HepG2 (cell line): ENCODE measurements around the gene ADARB1.

Experiments used
- ZNF777 ChIP-seq: sonication (generic); formaldehyde crosslinking; IDR thresholded peaks from 2 replicates; pipeline ENCODE4 v1.4.0; 2020; ENCODE audit warnings: missing genetic modification reagents
- ZNF782 ChIP-seq: sonication (generic); formaldehyde crosslinking; IDR thresholded peaks from 2 replicates; pipeline ENCODE4 v1.4.0; 2020; ENCODE audit warnings: missing genetic modification reagents, mild to moderate bottlenecking, borderline replicate concordance
- TF ChIP-seq, protein P1 (sequence below): sonication (generic); formaldehyde crosslinking; IDR thresholded peaks from 2 replicates; pipeline ENCODE4 v1.5.0; 2020; ENCODE audit warnings: mild to moderate bottlenecking, missing genetic modification reagents, moderate library complexity

GRCh38 chr21:45267390-45267760 is 193.0 kb downstream of the ADARB1 start:
- TF ChIP-seq ZNF777: no peak
- TF ChIP-seq, protein P1, sequence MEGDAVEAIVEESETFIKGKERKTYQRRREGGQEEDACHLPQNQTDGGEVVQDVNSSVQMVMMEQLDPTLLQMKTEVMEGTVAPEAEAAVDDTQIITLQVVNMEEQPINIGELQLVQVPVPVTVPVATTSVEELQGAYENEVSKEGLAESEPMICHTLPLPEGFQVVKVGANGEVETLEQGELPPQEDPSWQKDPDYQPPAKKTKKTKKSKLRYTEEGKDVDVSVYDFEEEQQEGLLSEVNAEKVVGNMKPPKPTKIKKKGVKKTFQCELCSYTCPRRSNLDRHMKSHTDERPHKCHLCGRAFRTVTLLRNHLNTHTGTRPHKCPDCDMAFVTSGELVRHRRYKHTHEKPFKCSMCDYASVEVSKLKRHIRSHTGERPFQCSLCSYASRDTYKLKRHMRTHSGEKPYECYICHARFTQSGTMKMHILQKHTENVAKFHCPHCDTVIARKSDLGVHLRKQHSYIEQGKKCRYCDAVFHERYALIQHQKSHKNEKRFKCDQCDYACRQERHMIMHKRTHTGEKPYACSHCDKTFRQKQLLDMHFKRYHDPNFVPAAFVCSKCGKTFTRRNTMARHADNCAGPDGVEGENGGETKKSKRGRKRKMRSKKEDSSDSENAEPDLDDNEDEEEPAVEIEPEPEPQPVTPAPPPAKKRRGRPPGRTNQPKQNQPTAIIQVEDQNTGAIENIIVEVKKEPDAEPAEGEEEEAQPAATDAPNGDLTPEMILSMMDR (CRISPR knock-in tag): no peak
- no peak for TF ChIP-seq ZNF782 (CRISPR knock-in tag)
